ENCODE data around the gene GPR78.

The GPR78 gene

GRCh38 chr4:8599657-8600056 is 19.5 kb downstream of the GPR78 start:
- DNase-seq (ENCODE audit: low read depth in 2 of 2), result no peak

- DNase-seq (ENCODE audit: low read depth in 2 of 2), result no peak
Observed at GRCh38 chr4:8600266-8600665, 20.1 kb downstream of the GPR78 start.

GRCh38 chr4:8600686-8601085 is 20.5 kb downstream of the GPR78 start:
- no peak for DNase-seq (ENCODE audit: low read depth in 2 of 2)

GRCh38 chr4:8601086-8601485 is 20.9 kb downstream of the GPR78 start:
- no peak for DNase-seq (ENCODE audit: low read depth in 2 of 2)

- no peak for DNase-seq (ENCODE audit: low read depth in 2 of 2)
Observed at GRCh38 chr4:8601556-8601955, 21.4 kb downstream of the GPR78 start.

GRCh38 chr4:8602686-8603430 is 22.7 kb downstream of the GPR78 start:
- no peak for DNase-seq (ENCODE audit: low read depth in 2 of 2)

GRCh38 chr4:8603931-8604330 is 23.7 kb downstream of the GPR78 start:
- no peak for DNase-seq (ENCODE audit: low read depth in 2 of 2)

GRCh38 chr4:8605289-8605688 is 25.1 kb downstream of the GPR78 start:
- DNase-seq (ENCODE audit: low read depth in 2 of 2), result no peak

GRCh38 chr4:8606476-8606875 is 26.3 kb downstream of the GPR78 start:
- DNase-seq (ENCODE audit: low read depth in 2 of 2), result no peak

GRCh38 chr4:8606966-8607365 is 26.8 kb downstream of the GPR78 start:
- DNase-seq (ENCODE audit: low read depth in 2 of 2), result no peak

- DNase-seq (ENCODE audit: low read depth in 2 of 2), result peak in 1 of 2 donors; percentile 28
Observed at GRCh38 chr4:8607603-8608481, 27.6 kb downstream of the GPR78 start.

GRCh38 chr4:8608714-8609391 is 28.7 kb downstream of the GPR78 start:
- no peak for DNase-seq (ENCODE audit: low read depth in 2 of 2)

GRCh38 chr4:8609406-8609805 is 29.2 kb downstream of the GPR78 start:
- no peak for DNase-seq (ENCODE audit: low read depth in 2 of 2)

- no peak for DNase-seq (ENCODE audit: low read depth in 2 of 2)
Observed at GRCh38 chr4:8609824-8610350, 29.7 kb downstream of the GPR78 start.

GRCh38 chr4:8610858-8611616 is 30.8 kb downstream of the GPR78 start:
- no peak for DNase-seq (ENCODE audit: low read depth in 2 of 2)

GRCh38 chr4:8612646-8613045 is 32.5 kb downstream of the GPR78 start:
- DNase-seq (ENCODE audit: low read depth in 2 of 2), result no peak

- DNase-seq (ENCODE audit: low read depth in 2 of 2), result no peak
Observed at GRCh38 chr4:8613421-8614364, 33.5 kb downstream of the GPR78 start.

GRCh38 chr4:8614365-8615193 is 34.4 kb downstream of the GPR78 start:
- no peak for DNase-seq (ENCODE audit: low read depth in 2 of 2)

GRCh38 chr4:8615366-8615765 is 35.2 kb downstream of the GPR78 start:
- DNase-seq (ENCODE audit: low read depth in 2 of 2), result no peak

Data from stimulated activated CD4-positive, alpha-beta T cell treated with anti-CD3 and anti-CD28 coated beads, Interleukin-15, amount 100 ng/mL, for 48 hours (primary cell).